ENCODE data around the gene PCSK4. TPM values are rescaled to one million over a fixed set of nuclear protein-coding genes. Genes with fewer than 3 reads are reported as not detected.
A peak's percentile ranks its signal among the peaks of the same experiment; 100 is the strongest.
"Not testable (repeated sequence)": the region's sequence is repeated elsewhere in the genome, so short reads cannot be mapped to it uniquely, and the experiment has no call there.

PCSK4 gene
- total and polyA plus RNA-seq, 4 donors = 2.2 to 14.4 (median 9.3) TPM

DNA sequence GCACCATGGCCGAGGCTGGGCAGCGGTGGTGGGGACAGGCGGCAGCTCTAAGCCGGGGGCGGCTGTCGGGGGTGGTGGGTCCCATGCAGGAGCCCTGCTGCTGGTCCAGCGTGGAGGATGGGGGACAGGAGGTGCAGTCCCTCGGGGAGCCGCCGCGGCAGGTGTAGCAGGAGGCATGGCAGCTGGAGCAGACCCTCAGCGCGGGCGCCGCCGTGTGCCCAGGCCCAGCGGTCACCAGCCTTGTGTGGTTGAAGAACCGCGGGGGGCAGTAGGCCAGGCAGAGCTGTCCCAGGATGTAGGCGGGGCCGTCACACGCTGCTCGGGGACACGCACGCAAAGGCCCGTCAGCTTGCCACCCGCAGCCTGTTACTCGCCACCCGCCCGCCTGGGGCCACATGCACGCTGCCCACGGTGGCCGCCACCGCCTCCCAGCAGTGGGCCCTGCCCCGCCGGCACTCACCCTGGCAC lies 8.2 kb downstream of the PCSK4 start:
- Histone ChIP-seq H3K27ac (ENCODE audit: low read depth, low read length) (no peak overlapping the region), H3K27me3 (ENCODE audit: control insufficient read depth, insufficient read depth, low read length) (no peaks in the 10 kb centered on the region), H3K4me3 (ENCODE audit: low read depth, low read length) (no peak overlapping the region), H3K9me3 (ENCODE audit: control insufficient read depth, insufficient read depth, low read length) (no peaks in the 10 kb centered on the region), H3K36me3 (ENCODE audit: control insufficient read depth, insufficient read depth, low read length) (peaks cover 29% of the 10 kb centered on the region), H3K4me1 (ENCODE audit: control insufficient read depth, insufficient read depth, low read length) (peaks cover 23% of the 10 kb centered on the region)
- WGBS (ENCODE audit: insufficient coverage) = 91% methylated on average over 36 of the region's 36 CpGs
- DNase-seq (ENCODE audit: low read depth in 4 of 6, low spot score in 6 of 6) = no peak

DNA sequence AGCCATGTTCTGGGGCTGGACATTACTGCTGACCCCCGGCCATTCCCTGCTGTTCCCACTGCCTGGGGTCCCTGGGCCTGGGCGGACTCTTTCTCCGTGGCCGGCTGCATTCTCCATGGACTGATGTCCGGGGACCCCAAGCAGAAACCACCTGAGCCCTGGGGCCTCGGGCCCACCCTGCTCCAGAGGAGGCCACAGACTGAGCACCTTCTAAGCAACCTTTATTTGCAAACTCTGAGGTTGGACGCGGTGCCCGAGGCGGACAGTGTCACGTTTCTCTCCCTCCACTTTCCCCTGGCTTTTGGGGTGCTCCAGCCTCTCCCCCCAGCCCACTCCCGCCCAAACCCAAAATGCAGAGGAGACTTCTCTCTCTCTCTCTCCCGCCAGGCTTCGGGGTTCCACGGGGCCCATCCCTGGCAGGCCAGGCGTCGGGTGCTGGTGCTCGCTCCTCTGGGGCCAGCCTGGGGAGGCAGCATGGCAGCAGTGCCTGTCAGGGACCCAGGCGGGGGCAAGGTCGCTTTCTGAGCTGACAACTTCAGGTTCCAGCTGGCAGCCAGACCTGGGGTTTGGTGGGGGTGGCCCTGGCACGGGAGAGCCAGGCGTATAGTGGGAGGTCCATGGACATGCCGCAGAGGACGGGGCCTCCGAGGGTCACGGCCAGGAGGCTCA lies 8.8 kb downstream of the PCSK4 start:
- WGBS (ENCODE audit: insufficient coverage) = 88% methylated on average over 26 of the region's 26 CpGs
- peaks cover 25% of the 10 kb centered on the region for H3K4me1 ChIP-seq (ENCODE audit: control insufficient read depth, insufficient read depth, low read length)
- H3K36me3 ChIP-seq (ENCODE audit: control insufficient read depth, insufficient read depth, low read length) = peaks cover 30% of the 10 kb centered on the region
- no peaks in the 10 kb centered on the region for H3K27me3 ChIP-seq (ENCODE audit: control insufficient read depth, insufficient read depth, low read length)
- no peak overlapping the region for H3K27ac ChIP-seq (ENCODE audit: low read depth, low read length)
- no peak for DNase-seq (ENCODE audit: low read depth in 4 of 6, low spot score in 6 of 6)
- H3K9me3 ChIP-seq (ENCODE audit: control insufficient read depth, insufficient read depth, low read length) = no peaks in the 10 kb centered on the region
- no peak overlapping the region for H3K4me3 ChIP-seq (ENCODE audit: low read depth, low read length)

DNA sequence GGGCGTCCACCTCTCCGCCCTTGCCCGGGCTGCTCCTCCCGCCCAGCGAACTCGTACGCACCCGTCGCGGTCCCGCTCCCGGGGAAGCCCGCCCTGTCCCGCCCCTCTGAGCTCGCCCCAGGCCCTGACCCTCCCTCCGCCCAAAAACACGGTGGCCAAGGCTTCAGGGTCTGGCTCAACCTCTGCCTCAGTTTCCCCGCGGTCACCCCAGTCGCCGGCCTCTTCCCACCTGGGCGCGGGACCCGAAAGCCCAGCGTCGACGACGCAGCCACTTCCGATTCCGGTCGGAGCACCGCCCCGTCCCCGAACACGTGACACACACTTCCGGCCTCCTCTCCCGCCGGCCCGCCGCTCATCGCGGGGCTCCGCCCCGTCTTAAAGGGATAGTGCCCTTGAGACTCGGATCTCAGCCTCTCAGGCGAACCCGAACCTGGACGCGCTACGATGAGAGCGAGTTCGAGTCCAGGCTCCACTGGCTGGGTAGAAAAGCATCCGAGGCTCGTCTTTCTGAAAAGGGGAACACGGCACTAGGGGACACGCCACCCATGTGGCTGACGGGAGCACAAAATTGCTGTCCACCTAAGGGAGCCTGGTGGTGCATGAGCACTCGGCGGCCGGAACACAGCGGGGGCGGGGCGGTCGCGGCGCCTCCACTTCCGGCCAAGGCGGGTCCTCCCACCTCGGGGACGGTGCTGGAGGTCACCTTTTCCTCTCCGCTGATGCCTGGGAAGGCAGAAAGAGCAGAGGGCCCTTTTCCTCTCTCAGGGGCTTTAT lies 11.0 kb downstream of the PCSK4 start, which contains the start of gene C19orf25:
Gene C19orf25, minus strand, starts transcription at position 282 of the 774 bp plus-strand sequence. CDS start 312 bp downstream, outside the sequence.
- H3K4me3 ChIP-seq (ENCODE audit: low read depth, low read length) = peak within 1 kb of the TSS; percentile 74
- H3K36me3 ChIP-seq (ENCODE audit: control insufficient read depth, insufficient read depth, low read length) = peaks cover 52% of the 10 kb centered on the region
- no peaks in the 10 kb centered on the region for H3K9me3 ChIP-seq (ENCODE audit: control insufficient read depth, insufficient read depth, low read length)
- no peaks in the 10 kb centered on the region for H3K27me3 ChIP-seq (ENCODE audit: control insufficient read depth, insufficient read depth, low read length)
- peaks cover 46% of the 10 kb centered on the region for H3K4me1 ChIP-seq (ENCODE audit: control insufficient read depth, insufficient read depth, low read length)
- WGBS (ENCODE audit: insufficient coverage) = under 1% methylated on average over 68 of the region's 71 CpGs
- H3K27ac ChIP-seq (ENCODE audit: low read depth, low read length) = no peak within 1 kb of the TSS
- peak; percentile 77 to 98 (median 84) for DNase-seq (ENCODE audit: low read depth in 4 of 6, low spot score in 6 of 6)

DNA sequence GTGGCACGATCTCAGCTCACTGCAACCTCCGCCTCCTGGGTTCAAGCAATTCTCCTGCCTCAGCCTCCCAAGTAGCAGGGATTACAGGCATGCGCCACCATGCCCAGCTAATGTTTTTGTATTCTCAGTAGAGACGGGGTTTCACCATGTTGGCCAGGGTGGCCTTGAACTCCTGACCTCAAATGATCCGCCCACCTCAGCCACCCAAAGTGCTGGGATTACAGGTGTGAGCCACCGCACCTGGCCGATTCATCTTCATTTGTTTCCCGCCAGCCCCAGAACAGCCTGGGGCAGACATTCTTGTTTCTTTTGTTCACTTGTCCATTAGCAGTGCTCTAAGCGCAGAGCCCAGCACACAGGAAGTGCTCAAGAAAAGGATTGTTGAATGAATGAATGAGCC lies 13.1 kb downstream of the PCSK4 start:
- WGBS (ENCODE audit: insufficient coverage) = 91% methylated on average over 7 of the region's 9 CpGs
- Histone ChIP-seq H3K4me1 (ENCODE audit: control insufficient read depth, insufficient read depth, low read length) (peaks cover 67% of the 10 kb centered on the region), H3K36me3 (ENCODE audit: control insufficient read depth, insufficient read depth, low read length) (peaks cover 56% of the 10 kb centered on the region)
- DNase-seq (ENCODE audit: low read depth in 4 of 6, low spot score in 6 of 6); H3K27me3 ChIP-seq (ENCODE audit: control insufficient read depth, insufficient read depth, low read length); H3K4me3 ChIP-seq (ENCODE audit: low read depth, low read length); H3K9me3 ChIP-seq (ENCODE audit: control insufficient read depth, insufficient read depth, low read length); H3K27ac ChIP-seq (ENCODE audit: low read depth, low read length): not testable (repeated sequence)

DNA sequence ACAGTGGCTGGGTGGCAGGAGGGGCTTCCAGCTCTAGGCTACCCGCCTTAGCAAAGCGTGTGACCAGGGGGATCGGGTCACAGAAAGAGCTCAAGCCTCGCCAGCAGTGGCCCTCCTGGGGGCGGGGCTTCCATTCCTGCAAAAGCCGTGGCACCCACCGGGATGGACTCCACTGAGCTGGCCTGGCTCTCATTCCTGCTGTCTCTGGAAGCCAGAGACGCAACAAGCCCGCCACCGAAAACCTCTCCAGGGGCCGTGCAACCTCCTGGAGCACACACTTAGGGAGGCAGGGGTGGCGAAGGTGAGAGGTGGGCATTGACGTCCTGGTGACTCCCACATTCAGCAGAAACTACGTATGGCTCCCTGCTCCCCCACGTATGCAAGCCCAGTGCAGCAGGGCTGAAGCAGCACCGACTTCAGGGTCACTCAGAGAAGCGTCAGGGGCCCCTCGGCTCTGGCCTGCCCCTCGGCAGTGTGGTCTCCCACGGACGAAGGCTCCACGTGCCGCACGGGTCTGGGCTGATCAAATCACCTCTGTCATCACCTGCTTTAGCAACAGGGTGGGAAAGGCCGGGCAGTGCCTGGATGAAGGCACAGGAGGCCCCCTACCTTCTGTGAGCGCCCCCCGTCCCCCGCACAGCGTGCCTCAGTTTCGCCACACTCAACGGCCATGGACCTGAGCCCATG lies 14.3 kb downstream of the PCSK4 start:
- Histone ChIP-seq H3K4me1 (ENCODE audit: control insufficient read depth, insufficient read depth, low read length) (peaks cover 79% of the 10 kb centered on the region), H3K27ac (ENCODE audit: low read depth, low read length) (no peak overlapping the region), H3K27me3 (ENCODE audit: control insufficient read depth, insufficient read depth, low read length) (peaks cover 10% of the 10 kb centered on the region), H3K36me3 (ENCODE audit: control insufficient read depth, insufficient read depth, low read length) (peaks cover 59% of the 10 kb centered on the region), H3K9me3 (ENCODE audit: control insufficient read depth, insufficient read depth, low read length) (no peaks in the 10 kb centered on the region), H3K4me3 (ENCODE audit: low read depth, low read length) (no peak overlapping the region)
- WGBS (ENCODE audit: insufficient coverage) = 90% methylated on average over 31 of the region's 31 CpGs
- no peak for DNase-seq (ENCODE audit: low read depth in 4 of 6, low spot score in 6 of 6)

DNA sequence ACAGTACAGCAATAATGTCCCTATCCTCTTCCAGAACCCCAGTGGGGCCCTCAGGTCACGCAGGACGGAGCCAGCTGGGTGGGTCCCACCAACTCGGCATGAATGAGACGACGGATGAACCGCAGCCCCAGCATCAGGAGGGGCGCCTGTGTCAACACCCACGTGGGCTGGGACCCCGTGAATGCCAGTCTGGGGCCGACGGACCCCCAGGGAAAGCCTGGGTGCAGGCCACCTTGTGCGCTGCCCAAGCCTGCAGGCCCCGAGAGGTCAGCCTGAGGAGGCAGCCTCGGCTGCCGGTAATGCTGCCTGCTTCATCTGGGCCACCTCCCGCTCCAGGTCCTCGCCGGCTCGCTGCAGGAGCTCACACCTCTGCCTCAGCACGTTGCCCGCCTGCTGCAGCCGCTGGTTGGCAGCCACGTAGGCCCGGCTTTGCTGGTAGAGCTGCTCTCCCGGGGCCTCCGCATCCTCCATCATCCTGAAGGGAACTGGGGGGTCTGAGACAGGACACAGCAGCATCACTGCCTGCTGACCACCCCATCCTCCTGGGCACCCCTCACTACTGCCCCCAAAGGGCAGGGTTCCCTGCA lies 15.3 kb downstream of the PCSK4 start:
- WGBS (ENCODE audit: insufficient coverage) = 82% methylated on average over 26 of the region's 26 CpGs
- peaks cover 70% of the 10 kb centered on the region for H3K36me3 ChIP-seq (ENCODE audit: control insufficient read depth, insufficient read depth, low read length)
- peaks cover 16% of the 10 kb centered on the region for H3K27me3 ChIP-seq (ENCODE audit: control insufficient read depth, insufficient read depth, low read length)
- no peaks in the 10 kb centered on the region for H3K9me3 ChIP-seq (ENCODE audit: control insufficient read depth, insufficient read depth, low read length)
- H3K4me3 ChIP-seq (ENCODE audit: low read depth, low read length) = no peak overlapping the region
- H3K27ac ChIP-seq (ENCODE audit: low read depth, low read length) = peak overlapping the region; percentile 75
- peaks cover 89% of the 10 kb centered on the region for H3K4me1 ChIP-seq (ENCODE audit: control insufficient read depth, insufficient read depth, low read length)
- no peak for DNase-seq (ENCODE audit: low read depth in 4 of 6, low spot score in 6 of 6)

DNA sequence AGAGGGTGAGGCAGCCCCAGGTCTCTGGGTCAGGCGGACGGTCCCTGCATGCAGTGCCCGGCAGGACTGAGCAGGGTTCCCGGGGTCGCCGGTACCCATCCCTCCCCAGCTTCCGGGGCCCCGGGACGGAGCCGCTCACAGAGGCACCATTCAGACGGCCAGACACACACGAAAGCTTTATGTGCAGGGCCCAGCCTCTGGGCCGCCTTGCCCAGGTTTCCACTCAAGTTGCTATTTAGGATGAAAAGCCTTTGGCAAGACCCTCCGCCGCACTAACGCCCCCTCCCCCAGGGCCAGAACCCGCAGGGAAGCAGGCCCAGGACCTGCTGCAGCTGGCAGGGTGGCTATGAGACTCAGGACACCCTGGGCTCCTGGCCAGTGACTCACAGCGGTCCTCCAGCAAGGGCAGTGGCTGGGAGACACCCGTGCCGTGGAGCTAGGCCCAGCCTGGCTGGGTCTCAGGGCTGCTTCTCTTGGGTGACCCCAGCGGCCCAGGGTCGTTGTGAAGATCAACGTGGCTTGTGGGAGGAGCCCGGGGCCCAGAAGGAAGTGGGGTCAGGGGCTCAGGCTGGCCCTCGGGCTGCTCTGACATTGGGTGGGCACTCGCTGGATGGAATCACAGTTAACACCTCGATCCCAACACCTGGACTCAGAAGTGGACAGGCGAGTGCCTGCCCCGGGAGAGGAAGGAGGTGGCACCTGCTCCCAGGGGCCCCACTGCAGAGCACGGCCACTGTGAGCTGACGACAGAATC lies 16.0 kb downstream of the PCSK4 start:
- Histone ChIP-seq H3K4me1 (ENCODE audit: control insufficient read depth, insufficient read depth, low read length) (peaks cover 86% of the 10 kb centered on the region), H3K27me3 (ENCODE audit: control insufficient read depth, insufficient read depth, low read length) (peaks cover 16% of the 10 kb centered on the region), H3K36me3 (ENCODE audit: control insufficient read depth, insufficient read depth, low read length) (peaks cover 73% of the 10 kb centered on the region), H3K27ac (ENCODE audit: low read depth, low read length) (peak overlapping the region; percentile 75), H3K4me3 (ENCODE audit: low read depth, low read length) (no peak overlapping the region), H3K9me3 (ENCODE audit: control insufficient read depth, insufficient read depth, low read length) (no peaks in the 10 kb centered on the region)
- 41% methylated on average over 27 of the region's 31 CpGs for WGBS (ENCODE audit: insufficient coverage)
- peak in 2 of 6 donors; percentile 70 to 86 for DNase-seq (ENCODE audit: low read depth in 4 of 6, low spot score in 6 of 6)

DNA sequence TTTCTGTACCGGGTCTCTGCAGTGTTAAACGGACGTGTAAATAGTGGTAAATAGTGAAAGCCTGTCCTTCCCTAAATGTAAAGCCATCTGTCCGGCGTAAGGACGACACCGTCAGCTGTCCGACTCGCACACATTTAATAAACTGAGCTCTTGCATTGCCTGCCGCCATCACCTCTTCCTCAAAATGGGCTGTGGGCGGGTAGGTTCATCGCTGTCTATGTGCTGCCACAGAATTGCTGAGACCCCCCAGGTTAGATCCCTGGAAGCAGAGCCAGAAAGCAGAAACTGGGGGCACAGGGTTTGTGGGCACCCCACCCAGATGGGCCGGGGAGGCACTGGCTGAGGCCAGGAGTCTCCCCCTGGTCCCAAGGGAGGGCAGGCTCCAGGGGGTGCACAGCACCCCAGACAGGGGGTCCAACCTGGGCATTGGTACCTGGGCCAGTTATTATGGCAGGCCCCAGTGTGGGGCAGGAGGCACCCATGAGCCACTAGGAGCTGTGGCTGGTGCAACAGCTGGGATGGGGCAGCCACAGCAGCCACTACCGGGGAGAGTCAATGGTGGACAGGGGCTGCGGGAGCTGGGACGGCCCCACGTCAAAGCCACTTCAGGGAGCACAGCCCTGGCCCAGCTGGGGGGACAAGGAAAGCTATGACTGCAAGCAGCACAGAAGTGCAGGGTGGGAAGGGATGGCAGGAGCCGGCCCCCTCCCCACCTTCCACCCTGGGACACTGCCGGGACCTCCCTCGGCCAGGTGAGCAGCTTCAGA lies 16.9 kb downstream of the PCSK4 start:
- H3K4me3 ChIP-seq (ENCODE audit: low read depth, low read length) = no peak overlapping the region
- peak in 2 of 6 donors; percentile 52 to 55 for DNase-seq (ENCODE audit: low read depth in 4 of 6, low spot score in 6 of 6)
- peaks cover 79% of the 10 kb centered on the region for H3K36me3 ChIP-seq (ENCODE audit: control insufficient read depth, insufficient read depth, low read length)
- peaks cover 17% of the 10 kb centered on the region for H3K27me3 ChIP-seq (ENCODE audit: control insufficient read depth, insufficient read depth, low read length)
- H3K4me1 ChIP-seq (ENCODE audit: control insufficient read depth, insufficient read depth, low read length) = peaks cover 84% of the 10 kb centered on the region
- peak overlapping the region; percentile 75 for H3K27ac ChIP-seq (ENCODE audit: low read depth, low read length)
- 37% methylated on average over 17 of the region's 20 CpGs for WGBS (ENCODE audit: insufficient coverage)
- H3K9me3 ChIP-seq (ENCODE audit: control insufficient read depth, insufficient read depth, low read length) = no peaks in the 10 kb centered on the region

Data from spinal cord (tissue), 10 donors.